SU-DHL-6 (cell line): ENCODE data around the gene LDLRAD3.

Experiments
- H2AFZ ChIP-seq: fragments of 200-600 bp; sonication (generic); 2 replicates; pipeline ENCODE4 v1.6.1; 2014; ENCODE audit warnings: low read depth, mild to moderate bottlenecking, moderate library complexity, mixed read lengths, antibody characterized with exemption, low read length; ENCODE audit not compliant: severe bottlenecking
- H3F3A ChIP-seq: fragments of 200-600 bp; shearing (Covaris generic); 2 replicates; pipeline ENCODE4 v1.6.0; 2016; ENCODE audit warnings: antibody characterized with exemption, mild to moderate bottlenecking; ENCODE audit not compliant: insufficient read depth
- H3K27ac ChIP-seq: fragments of 200-600 bp; sonication (generic); 2 replicates; pipeline ENCODE4 v1.5.1; 2016; ENCODE audit warnings: low read depth, mild to moderate bottlenecking, low read length, moderate library complexity, mixed read lengths
- H3K27me3 ChIP-seq: fragments of 200-600 bp; sonication (generic), shearing (Covaris generic); 2 replicates; pipeline ENCODE4 v1.6.0; 2014; ENCODE audit warnings: mild to moderate bottlenecking, low read length
- H3K36me3 ChIP-seq: fragments of 200-600 bp; sonication (generic); 2 replicates; pipeline ENCODE4 v1.6.1; 2014; ENCODE audit warnings: mild to moderate bottlenecking, low read length, mixed read lengths
- H3K4me2 ChIP-seq: fragments of 300-600, 200-600 bp; shearing (Covaris generic), sonication (generic); 2 replicates; pipeline ENCODE4 v1.6.0; 2014; ENCODE audit warnings: low read length, low read depth, mild to moderate bottlenecking; ENCODE audit not compliant: poor library complexity, severe bottlenecking
- H3K4me3 ChIP-seq: fragments of 200-600 bp; sonication (generic); 2 replicates; pipeline ENCODE4 v1.5.1; 2014; ENCODE audit warnings: antibody characterized with exemption, low read length, mild to moderate bottlenecking, mixed read lengths; ENCODE audit not compliant: insufficient read depth, poor library complexity, severe bottlenecking
- H3K79me2 ChIP-seq: fragments of 200-600 bp; sonication (generic); 2 replicates; pipeline ENCODE4 v1.6.1; 2014; ENCODE audit warnings: mild to moderate bottlenecking, low read length, moderate library complexity; ENCODE audit not compliant: insufficient read depth
- H3K9ac ChIP-seq: fragments of 200-600 bp; sonication (generic); 2 replicates; pipeline ENCODE4 v1.7.0; 2014; ENCODE audit warnings: mild to moderate bottlenecking, low read length
- H3K9me2 ChIP-seq: fragments of 200-600 bp; sonication (generic); replicated peaks from 2 replicates; pipeline ENCODE4 v1.6.1; 2014; ENCODE audit warnings: low read length; ENCODE audit not compliant: insufficient read depth
- H3K9me3 ChIP-seq: fragments of 200-600 bp; sonication (generic); 2 replicates; pipeline ENCODE4 v1.6.1; 2014; ENCODE audit warnings: low read length, mixed read lengths; ENCODE audit not compliant: insufficient read depth
- H4K20me1 ChIP-seq: fragments of 200-600 bp; sonication (generic); 2 replicates; pipeline ENCODE4 v1.6.1; 2014; ENCODE audit warnings: low read depth, mild to moderate bottlenecking, antibody characterized with exemption, low read length, moderate library complexity, mixed read lengths
- CTCF ChIP-seq: fragments of 200-600 bp; sonication (generic); IDR thresholded peaks from one replicate; pipeline ENCODE4 v1.5.1; 2017; ENCODE audit warnings: antibody characterized with exemption, mild to moderate bottlenecking, low read length, moderate library complexity; ENCODE audit not compliant: insufficient read depth, poor library complexity, severe bottlenecking
- EZH2phosphoT487 ChIP-seq: fragments of 200-600 bp; sonication (generic), shearing (Covaris generic); conservative IDR thresholded peaks from 2 replicates; pipeline ENCODE4 v1.6.1; 2018; ENCODE audit warnings: mild to moderate bottlenecking, antibody characterized with exemption, low read length, moderate library complexity, mixed read lengths

The LDLRAD3 gene

DNA sequence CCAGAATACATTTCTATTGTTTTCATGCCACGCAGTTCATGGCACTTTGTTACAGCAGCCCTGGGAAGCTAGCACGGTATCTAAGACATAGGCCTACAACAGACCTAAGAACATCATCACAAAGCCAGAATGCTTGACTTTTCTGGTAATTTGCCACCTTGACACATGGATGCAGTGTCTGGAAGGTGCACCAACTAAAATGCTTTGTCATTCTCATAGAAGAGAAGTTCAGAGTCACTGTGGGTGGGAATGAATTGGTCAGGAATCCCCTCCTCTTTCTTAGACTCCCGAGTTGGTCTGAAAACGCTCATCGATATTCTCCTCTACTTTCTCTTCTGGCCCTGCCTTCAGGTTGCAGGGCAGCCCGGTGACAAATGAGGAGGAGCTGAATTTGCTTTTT, 223.9 kb downstream of the LDLRAD3 start:
- Histone ChIP-seq H2AFZ (no peak overlapping the region), H3K79me2 (no peaks in the 10 kb centered on the region), H3K9me3 (no peaks in the 10 kb centered on the region), H3K4me2 (no peak overlapping the region), H4K20me1 (no peaks in the 10 kb centered on the region), H3K4me3 (no peak overlapping the region), H3K27ac (no peak overlapping the region), H3K27me3 (no peaks in the 10 kb centered on the region), H3F3A (no peaks in the 10 kb centered on the region), H3K9me2 (no peaks in the 10 kb centered on the region), H3K9ac (no peak overlapping the region), H3K36me3 (no peaks in the 10 kb centered on the region)
- TF ChIP-seq CTCF (no peak), EZH2phosphoT487 (no peak)

GRCh38 chr11:36177836-36178235, 234.0 kb downstream of the LDLRAD3 start:
- H3K4me2 ChIP-seq: no peak overlapping the region

DNA sequence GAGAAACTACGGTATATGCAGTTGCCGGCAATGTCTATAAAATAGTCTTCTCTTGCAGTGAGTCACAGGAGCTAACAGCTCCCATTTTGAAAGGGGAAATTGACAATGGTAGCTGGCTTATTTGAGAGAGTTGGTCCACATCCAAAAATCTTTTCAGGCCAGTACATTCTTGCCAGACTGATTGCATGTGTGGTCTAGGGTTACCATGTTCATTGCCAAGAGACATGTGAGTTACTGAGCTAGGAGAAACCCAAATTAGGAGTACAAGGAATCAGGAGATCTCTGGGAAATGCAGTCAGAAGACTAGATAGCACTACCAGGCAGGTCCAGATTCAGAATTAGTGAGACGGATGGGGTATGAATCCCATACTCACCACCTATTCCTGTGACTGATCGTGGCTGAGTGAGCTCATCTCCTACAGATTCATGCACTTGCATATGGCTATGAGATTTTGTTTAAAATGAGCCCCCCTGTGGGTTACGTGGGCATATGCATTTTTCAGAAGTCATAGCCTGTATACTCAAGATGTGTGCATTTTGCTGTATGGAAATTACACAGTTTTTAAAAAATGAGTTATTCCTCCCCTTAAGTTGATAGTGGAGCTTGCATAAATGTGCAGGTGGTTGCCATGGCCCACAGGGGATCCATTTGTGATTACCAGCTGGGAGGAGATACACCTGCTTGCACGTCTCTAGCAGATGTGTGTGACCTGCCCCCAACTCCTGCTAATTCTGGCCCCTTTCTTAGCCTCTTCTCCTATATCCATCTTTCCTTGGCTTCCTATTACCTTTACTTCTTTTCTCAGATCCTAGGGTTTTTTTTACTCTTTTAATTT, 242.7 kb downstream of the LDLRAD3 start:
- no peak overlapping the region for H3K4me3 ChIP-seq
- no peaks in the 10 kb centered on the region for H3K9me2 ChIP-seq
- H3K79me2 ChIP-seq: no peaks in the 10 kb centered on the region
- H3K9me3 ChIP-seq: no peaks in the 10 kb centered on the region
- TF ChIP-seq EZH2phosphoT487 (no peak), CTCF (no peak)
- no peak overlapping the region for H3K27ac ChIP-seq
- H3K9ac ChIP-seq: no peak overlapping the region
- no peaks in the 10 kb centered on the region for H3F3A ChIP-seq
- H3K4me2 ChIP-seq: no peak overlapping the region
- no peaks in the 10 kb centered on the region for H3K27me3 ChIP-seq
- H3K36me3 ChIP-seq: no peaks in the 10 kb centered on the region
- no peak overlapping the region for H2AFZ ChIP-seq
- no peaks in the 10 kb centered on the region for H4K20me1 ChIP-seq

More at GRCh38 chr11:36177836-36178235, 234.0 kb downstream of the LDLRAD3 start:
- no peaks in the 10 kb centered on the region for H3F3A ChIP-seq
- no peak overlapping the region for H3K27ac ChIP-seq
- H3K9ac ChIP-seq: no peak overlapping the region
- H3K27me3 ChIP-seq: no peaks in the 10 kb centered on the region
- no peaks in the 10 kb centered on the region for H3K9me2 ChIP-seq
- H3K36me3 ChIP-seq: no peaks in the 10 kb centered on the region
- no peaks in the 10 kb centered on the region for H3K9me3 ChIP-seq
- H4K20me1 ChIP-seq: no peaks in the 10 kb centered on the region
- H3K4me3 ChIP-seq: no peak overlapping the region
- H3K79me2 ChIP-seq: no peaks in the 10 kb centered on the region
- TF ChIP-seq CTCF (no peak), EZH2phosphoT487 (no peak)
- H2AFZ ChIP-seq: no peak overlapping the region
